Thyroid gland (tissue), 4 donors: ENCODE measurements around the gene PI4K2A. TPM values are rescaled to one million over a fixed set of nuclear protein-coding genes. Genes with fewer than 3 reads are reported as not detected.

Experiments
- DNase-seq, 2 donors: peaks; one replicate each; pipeline ENCODE4 v3.0.0-alpha.2; 2019
- H3K27ac ChIP-seq, 3 donors: fragments of 200-600 bp; sonication (generic); 1 replicate in 2 of 3; 2 replicates in 1 of 3; pipeline ENCODE4 v1.5.1; 2016 to 2019; ENCODE audit warnings: mild to moderate bottlenecking in 1 of 3, moderate library complexity in 1 of 3
- H3K27me3 ChIP-seq: fragments of 200-600 bp; sonication (generic); one replicate; pipeline ENCODE4 v1.5.1; 2019
- H3K36me3 ChIP-seq, 2 donors: fragments of 200-600 bp; sonication (generic); one replicate each; pipeline ENCODE4 v1.5.1; 2016 to 2019
- H3K4me1 ChIP-seq, 2 donors: fragments of 200-600 bp; sonication (generic); one replicate each; pipeline ENCODE4 v1.5.1; 2017 to 2019
- H3K4me3 ChIP-seq, 3 donors: fragments of 200-600 bp; sonication (generic); replicated peaks in 1 of 3; 1 replicate in 2 of 3; 2 replicates in 1 of 3; pipeline ENCODE4 v1.5.1; 2016; ENCODE audit warnings: mild to moderate bottlenecking in 1 of 3
- H3K9me3 ChIP-seq: fragments of 200-600 bp; sonication (generic); one replicate; pipeline ENCODE4 v1.5.1; 2017
- POLR2A ChIP-seq, 2 donors: fragments of 450-650 bp; IDR thresholded peaks; one replicate each; pipeline ENCODE4 v1.6.1; 2017; ENCODE audit warnings: antibody characterized with exemption in 2 of 2, mild to moderate bottlenecking in 2 of 2, moderate library complexity in 1 of 2
- WGBS, 2 donors: methylation state at CpG; one replicate each; pipeline ENCODE4 v1.1.5; 2017; 5-methylcytosine and 5-hydroxymethylcytosine counted together
- intact Hi-C: fragments of 100-400 bp; cut with DNase I; formaldehyde crosslinking; loops from one replicate; pipeline ENCODE4 v1.15.1; 2023
- total RNA-seq, 4 donors: library from RNA; depleted of rRNA; stranded (reverse); fragments of >200 nt; gene quantifications; one replicate each; pipeline ENCODE4 v1.2.3, GENCODE V29; 2016
- TF ChIP-seq, protein P1 (sequence below), 6 experiments: fragments of 200-600 bp in 3 of 6; fragments of 450-650 bp in 3 of 6; sonication (generic) in 3 of 6; IDR thresholded peaks; one replicate each; pipeline ENCODE4 v1.5.1; 2016 to 2019; ENCODE audit warnings: antibody characterized with exemption in 6 of 6, mild to moderate bottlenecking in 2 of 6, inconsistent platforms in 1 of 6, moderate library complexity in 1 of 6

Gene PI4K2A
- total RNA-seq, 4 donors from 2014 or later, result 19.9 to 31.3 (median 24.1) TPM

DNA sequence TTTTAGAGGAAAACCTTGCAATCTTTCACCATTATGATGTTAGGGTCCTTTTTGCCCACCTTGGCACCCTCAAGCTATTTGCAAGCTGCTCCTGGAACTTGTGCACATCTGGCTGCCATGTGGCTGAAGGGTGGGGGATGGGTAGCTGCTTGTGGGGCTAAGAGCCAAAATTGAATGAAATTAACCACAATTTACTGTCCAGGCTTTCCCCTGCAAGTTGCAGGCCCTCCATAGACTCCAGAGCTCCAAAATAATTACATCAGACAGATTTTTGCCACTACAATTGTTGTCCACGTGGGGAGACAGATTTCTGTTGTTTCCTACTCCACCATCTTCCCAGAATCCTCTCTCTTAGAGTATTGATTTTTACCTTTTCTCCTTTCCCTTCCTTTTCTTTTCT, 19.1 kb downstream of the PI4K2A start:
- intact Hi-C loops, result no loop called here
- DNase-seq, result no peak
- Histone ChIP-seq H3K4me3 (no peak overlapping the region), H3K27ac (no peak overlapping the region), H3K27me3 (no peaks in the 10 kb centered on the region), H3K4me1 (peaks cover 4 to 5% of the 10 kb centered on the region in 2 donors), H3K9me3 (no peaks in the 10 kb centered on the region), H3K36me3 (peaks cover 16 to 32% of the 10 kb centered on the region in 2 donors)
- 69 to 73% methylated on average over 1 of the region's 1 CpG for WGBS, 2 donors
- TF ChIP-seq, protein P1, sequence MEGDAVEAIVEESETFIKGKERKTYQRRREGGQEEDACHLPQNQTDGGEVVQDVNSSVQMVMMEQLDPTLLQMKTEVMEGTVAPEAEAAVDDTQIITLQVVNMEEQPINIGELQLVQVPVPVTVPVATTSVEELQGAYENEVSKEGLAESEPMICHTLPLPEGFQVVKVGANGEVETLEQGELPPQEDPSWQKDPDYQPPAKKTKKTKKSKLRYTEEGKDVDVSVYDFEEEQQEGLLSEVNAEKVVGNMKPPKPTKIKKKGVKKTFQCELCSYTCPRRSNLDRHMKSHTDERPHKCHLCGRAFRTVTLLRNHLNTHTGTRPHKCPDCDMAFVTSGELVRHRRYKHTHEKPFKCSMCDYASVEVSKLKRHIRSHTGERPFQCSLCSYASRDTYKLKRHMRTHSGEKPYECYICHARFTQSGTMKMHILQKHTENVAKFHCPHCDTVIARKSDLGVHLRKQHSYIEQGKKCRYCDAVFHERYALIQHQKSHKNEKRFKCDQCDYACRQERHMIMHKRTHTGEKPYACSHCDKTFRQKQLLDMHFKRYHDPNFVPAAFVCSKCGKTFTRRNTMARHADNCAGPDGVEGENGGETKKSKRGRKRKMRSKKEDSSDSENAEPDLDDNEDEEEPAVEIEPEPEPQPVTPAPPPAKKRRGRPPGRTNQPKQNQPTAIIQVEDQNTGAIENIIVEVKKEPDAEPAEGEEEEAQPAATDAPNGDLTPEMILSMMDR (IDR thresholded peaks at IDR 0.05), result no peak
- TF ChIP-seq POLR2A (IDR thresholded peaks at IDR 0.05), result no peak

DNA sequence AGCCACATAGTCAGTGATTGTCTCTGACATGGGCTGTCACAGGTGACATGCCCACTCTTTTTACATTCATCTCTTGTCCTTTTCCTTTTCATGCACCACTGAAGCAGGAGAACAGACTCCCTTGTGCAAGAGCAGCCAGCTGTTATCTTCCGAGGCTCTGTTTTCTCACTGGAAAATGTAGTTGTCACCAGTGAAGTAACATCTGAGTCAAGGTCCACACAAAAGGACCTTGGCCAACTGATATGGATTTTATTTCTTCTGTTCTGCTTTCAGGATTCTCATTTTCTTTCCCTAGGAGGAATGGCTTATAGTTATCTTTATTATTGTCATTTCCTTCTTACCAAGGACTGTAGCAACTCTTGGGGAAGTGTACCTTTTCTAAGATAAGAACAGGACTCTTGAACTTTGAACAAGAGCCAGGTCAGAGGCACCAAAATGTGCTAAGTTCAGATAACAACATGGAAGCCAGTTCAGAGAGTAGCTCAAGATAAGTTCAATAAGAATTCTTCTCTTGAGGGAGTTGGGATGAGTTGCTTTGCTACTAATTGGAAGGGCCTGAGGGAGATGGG, 23.9 kb downstream of the PI4K2A start:
- H3K4me1 ChIP-seq, result peaks cover 4 to 5% of the 10 kb centered on the region in 2 donors
- WGBS, 2 donors, result 90 to 97% methylated on average over 1 of the region's 1 CpG
- no peak for TF ChIP-seq POLR2A (IDR thresholded peaks at IDR 0.05)
- TF ChIP-seq, protein P1 (IDR thresholded peaks at IDR 0.05), result no peak
- H3K36me3 ChIP-seq, result peaks cover 31 to 37% of the 10 kb centered on the region in 2 donors
- H3K27ac ChIP-seq, result no peak overlapping the region
- no peaks in the 10 kb centered on the region for H3K9me3 ChIP-seq
- H3K27me3 ChIP-seq, result no peaks in the 10 kb centered on the region
- intact Hi-C loops, result no loop called here
- no peak overlapping the region for H3K4me3 ChIP-seq
- no peak for DNase-seq

DNA sequence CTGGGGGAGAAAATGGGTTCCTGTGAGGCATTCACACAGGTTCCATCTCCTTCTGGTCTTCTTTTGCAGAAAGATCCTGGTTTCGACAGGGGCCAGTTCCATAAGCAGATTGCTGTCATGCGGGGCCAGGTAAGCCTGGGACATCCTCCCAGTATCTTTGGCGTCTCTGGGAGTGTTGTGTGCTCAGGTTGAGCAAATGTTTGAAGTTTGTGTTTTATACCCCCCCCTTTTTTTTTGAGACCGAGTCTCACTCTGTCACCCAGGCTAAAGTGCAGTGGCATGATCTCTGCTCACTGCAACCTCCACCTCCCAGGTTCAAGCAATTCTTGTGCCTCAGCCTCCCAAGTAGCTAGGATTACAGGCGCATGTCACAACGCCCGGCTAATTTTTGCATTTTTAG, 26.5 kb downstream of the PI4K2A start:
- Histone ChIP-seq H3K27me3 (no peaks in the 10 kb centered on the region), H3K9me3 (no peaks in the 10 kb centered on the region), H3K36me3 (peaks cover 35 to 37% of the 10 kb centered on the region in 2 donors), H3K27ac (no peak overlapping the region), H3K4me1 (peaks cover 4 to 5% of the 10 kb centered on the region in 2 donors), H3K4me3 (no peak overlapping the region)
- whole genome bisulfite sequencing, 2 donors, result 95 to 96% methylated on average over 7 of the region's 7 CpGs
- intact Hi-C loops, result no loop called here
- no peak for TF ChIP-seq POLR2A (IDR thresholded peaks at IDR 0.05)
- no peak for DNase-seq

DNA sequence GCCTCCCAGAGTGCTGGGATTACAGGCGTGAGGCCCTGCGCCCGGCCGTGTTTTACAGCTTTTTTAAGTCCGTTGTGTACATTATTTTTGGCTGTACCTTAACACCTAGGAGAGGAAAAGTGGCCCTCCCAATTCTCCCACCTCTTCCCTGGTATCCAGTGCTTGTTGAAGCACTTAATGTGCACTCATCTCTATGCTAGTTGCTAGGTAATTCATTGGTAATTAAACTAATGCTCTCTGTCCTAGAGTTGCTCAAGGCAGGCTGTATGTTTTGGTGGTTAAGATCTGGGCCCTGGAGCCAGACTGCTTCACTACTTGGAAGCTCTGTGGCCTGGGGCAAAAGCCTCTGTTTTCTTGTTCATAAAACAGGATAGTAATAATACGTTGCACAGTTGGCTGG, 27.0 kb downstream of the PI4K2A start:
- H3K9me3 ChIP-seq, result no peaks in the 10 kb centered on the region
- H3K27ac ChIP-seq, result no peak overlapping the region
- WGBS, 2 donors, result 79 to 94% methylated on average over 6 of the region's 6 CpGs
- H3K4me3 ChIP-seq, result no peak overlapping the region
- DNase-seq, result no peak
- peaks cover 35 to 37% of the 10 kb centered on the region in 2 donors for H3K36me3 ChIP-seq
- intact Hi-C loops, result no loop called here
- H3K27me3 ChIP-seq, result no peaks in the 10 kb centered on the region
- peaks cover 4 to 5% of the 10 kb centered on the region in 2 donors for H3K4me1 ChIP-seq
- TF ChIP-seq, protein P1 (IDR thresholded peaks at IDR 0.05), result no peak
- TF ChIP-seq POLR2A (IDR thresholded peaks at IDR 0.05), result no peak

DNA sequence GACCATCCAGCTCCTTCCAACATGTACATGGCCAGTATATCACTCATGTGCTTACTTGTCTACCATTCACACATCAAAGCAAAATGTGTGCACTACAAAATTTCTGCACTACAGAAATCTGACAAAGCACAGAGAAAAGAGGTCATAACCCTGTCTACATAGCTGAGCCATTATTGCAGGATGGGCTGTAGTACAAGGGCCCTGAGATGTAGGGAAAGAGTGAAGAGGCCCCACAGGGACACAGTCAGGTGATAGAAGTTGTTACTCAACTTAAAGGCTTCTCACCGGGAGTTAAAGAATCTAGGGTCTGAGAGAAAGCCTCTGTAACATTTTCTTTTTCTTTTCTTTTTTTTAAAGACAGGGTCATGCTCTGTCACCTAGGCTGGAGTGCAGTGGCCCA, 29.1 kb downstream of the PI4K2A start:
- intact Hi-C loops, result no loop called here
- Histone ChIP-seq H3K9me3 (no peaks in the 10 kb centered on the region), H3K27ac (no peak overlapping the region), H3K4me3 (no peak overlapping the region), H3K27me3 (no peaks in the 10 kb centered on the region), H3K4me1 (peaks cover 0 to under 1% of the 10 kb centered on the region in 2 donors), H3K36me3 (peaks cover 42% of the 10 kb centered on the region in 2 donors)
- 82 to 85% methylated on average over 1 of the region's 1 CpG for WGBS, 2 donors
- DNase-seq, result no peak
- TF ChIP-seq POLR2A (IDR thresholded peaks at IDR 0.05), result no peak

DNA sequence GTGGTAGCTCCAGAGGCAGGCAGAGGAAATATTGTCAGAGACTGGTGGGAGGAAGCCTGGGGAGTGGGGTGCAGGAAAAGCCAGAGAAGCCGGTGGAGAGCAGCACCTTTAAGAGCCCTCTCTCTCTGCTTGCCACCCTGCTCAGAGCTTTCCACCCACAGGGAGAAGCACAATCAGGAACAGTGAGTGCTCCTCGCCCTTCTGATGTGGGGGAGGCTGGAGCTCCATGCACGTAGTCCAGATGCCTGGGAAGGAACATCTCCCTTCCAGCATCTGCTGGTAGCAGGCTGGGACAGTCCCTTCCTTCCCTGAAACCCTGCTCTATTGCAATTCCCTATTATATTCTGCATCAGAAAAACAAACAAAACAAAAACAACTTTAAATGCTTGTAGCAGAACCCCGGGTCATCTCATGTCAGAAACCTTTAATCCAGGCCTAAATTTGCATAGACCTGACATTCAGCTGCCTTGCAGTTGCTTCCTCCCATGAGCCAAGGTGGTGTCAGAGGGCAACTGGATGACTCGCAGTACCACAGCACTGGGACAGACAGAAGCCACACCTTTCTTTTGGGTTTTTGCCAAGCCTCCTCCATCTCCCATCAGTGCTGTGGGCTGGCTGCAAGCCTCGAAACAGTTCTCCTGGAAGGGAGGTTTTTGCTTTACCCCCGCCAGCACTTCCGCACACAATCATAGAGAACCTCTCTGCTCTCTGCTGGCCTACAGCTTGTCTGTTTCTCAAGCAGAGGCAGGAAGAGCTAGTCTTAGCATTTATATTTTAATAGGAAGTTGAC, 33.5 kb downstream of the PI4K2A start:
- intact Hi-C loops, result loop anchor here (10.0 kb wide), 1 partner anchor 61 kb away; the partner anchor contains the start of gene ZFYVE27
- DNase-seq, result no peak
- H3K27me3 ChIP-seq, result no peaks in the 10 kb centered on the region
- TF ChIP-seq, protein P1 (IDR thresholded peaks at IDR 0.05), result no peak
- no peak for TF ChIP-seq POLR2A (IDR thresholded peaks at IDR 0.05)
- H3K9me3 ChIP-seq, result no peaks in the 10 kb centered on the region
- H3K27ac ChIP-seq, result no peak overlapping the region
- peaks cover 30 to 34% of the 10 kb centered on the region in 2 donors for H3K36me3 ChIP-seq
- H3K4me1 ChIP-seq, result no peaks in the 10 kb centered on the region
- H3K4me3 ChIP-seq, result no peak overlapping the region
- 84 to 88% methylated on average over 8 of the region's 8 CpGs for WGBS, 2 donors
